Endothelial cell of umbilical vein (primary cell): ENCODE results near the gene SYNGR3. TPM values are rescaled to one million over a fixed set of nuclear protein-coding genes. Genes with fewer than 3 reads are reported as not detected.

ENCODE experiments used
- BruUV-seq: library from RNA; stranded (reverse); fragments of 400-500 nt; replicated peaks from 2 replicates; lab custom pipeline; 2021; lab: Mats Ljungman, UMichigan
- CTCF ChIA-PET: fragments of 300-600, 350-600 bp; sonication (Branson Sonifier 250); formaldehyde crosslinking; loops from one replicate; lab custom pipeline; 2021; ENCODE audit warnings: antibody characterized with exemption, inconsistent platforms; lab: Charles Lee
- POLR2A ChIA-PET: fragments of 300-600, 350-600 bp; sonication (Branson Sonifier 250); formaldehyde crosslinking; loops from one replicate; lab custom pipeline; 2021; ENCODE audit warnings: antibody characterized with exemption, inconsistent platforms; lab: Charles Lee
- DNase-seq: peaks from one replicate; pipeline ENCODE4 v3.0.0-alpha.2; 2011; ENCODE audit warnings: low read depth, low spot score
- FAIRE-seq: peaks from 2 replicates; lab custom pipeline; 2011; peaks lifted over from hg19 to GRCh38; lab: Jason Lieb, UNC
- H2AFZ ChIP-seq: 2 replicates; pipeline ENCODE4 v1.6.0; 2012; ENCODE audit warnings: low read depth, low read length, control low read depth, inconsistent platforms
- H3K27ac ChIP-seq: 2 replicates; pipeline ENCODE4 v1.5.1; 2011; ENCODE audit warnings: low read depth, mild to moderate bottlenecking, control low read depth, low read length, moderate library complexity; ENCODE audit not compliant: insufficient read depth
- H3K27me3 ChIP-seq, 2 experiments: 2 replicates each; pipeline versions ENCODE4 v1.6.0 to v1.6.1; 2011; ENCODE audit warnings: low read length in 2 of 2, mixed read lengths in 1 of 2; ENCODE audit not compliant: control insufficient read depth in 2 of 2, insufficient read depth in 2 of 2
- H3K36me3 ChIP-seq, 2 experiments: 2 replicates in 1 of 2; 3 replicates in 1 of 2; pipeline ENCODE4 v1.5.1; 2011; ENCODE audit warnings: low read length in 2 of 2, mild to moderate bottlenecking in 1 of 2, moderate library complexity in 1 of 2; ENCODE audit not compliant: control insufficient read depth in 2 of 2, insufficient read depth in 2 of 2; ENCODE audit errors: extremely low read depth in 1 of 2
- H3K4me1 ChIP-seq: 3 replicates; pipeline ENCODE4 v1.5.1; 2011; ENCODE audit warnings: mild to moderate bottlenecking, low read length; ENCODE audit not compliant: control insufficient read depth, insufficient read depth; ENCODE audit errors: extremely low read depth
- H3K4me2 ChIP-seq: 2 replicates; pipeline ENCODE4 v1.6.1; 2011; ENCODE audit warnings: low read length, control low read depth, mixed read lengths; ENCODE audit not compliant: insufficient read depth
- H3K4me3 ChIP-seq, 3 experiments: fragments of 200-600 bp in 1 of 3; sonication (generic), shearing (Covaris generic) in 1 of 3; replicated peaks in 1 of 3; 2 replicates each; pipeline ENCODE4 v1.5.1; 2011 to 2016; ENCODE audit warnings: control low read depth in 3 of 3, low read length in 3 of 3, mild to moderate bottlenecking in 2 of 3, inconsistent platforms in 1 of 3, low read depth in 1 of 3, moderate library complexity in 1 of 3; ENCODE audit not compliant: insufficient read depth in 1 of 3
- H3K79me2 ChIP-seq: 2 replicates; pipeline ENCODE4 v1.6.0; 2012; ENCODE audit warnings: low read length, inconsistent platforms; ENCODE audit not compliant: control insufficient read depth, insufficient read depth
- H3K9ac ChIP-seq: replicated peaks from 2 replicates; pipeline ENCODE3; 2011; ENCODE audit warnings: low read length, control low read depth; ENCODE audit not compliant: insufficient read depth; ENCODE audit errors: extremely low read depth
- H3K9me1 ChIP-seq: replicated peaks from 3 replicates; pipeline ENCODE4 v1.6.0; 2011; ENCODE audit warnings: mild to moderate bottlenecking, low read length; ENCODE audit not compliant: control insufficient read depth, insufficient read depth; ENCODE audit errors: extremely low read depth
- H3K9me3 ChIP-seq: replicated peaks from 2 replicates; pipeline ENCODE4 v1.5.1; 2012; ENCODE audit warnings: low read length, inconsistent platforms; ENCODE audit not compliant: control insufficient read depth, insufficient read depth
- H4K20me1 ChIP-seq: replicated peaks from 2 replicates; pipeline ENCODE3; 2011; ENCODE audit warnings: mild to moderate bottlenecking, low read length; ENCODE audit not compliant: control insufficient read depth, insufficient read depth; ENCODE audit errors: extremely low read depth
- CTCF ChIP-seq, 2 donors: IDR thresholded peaks; 1 replicate in 1 of 2; 2 replicates in 1 of 2; pipeline ENCODE4 v1.5.1; 2011; ENCODE audit warnings: low read length in 2 of 2, mild to moderate bottlenecking in 2 of 2, moderate library complexity in 2 of 2, control low read depth in 1 of 2, inconsistent platforms in 1 of 2, low read depth in 1 of 2; ENCODE audit not compliant: insufficient read depth in 1 of 2; ENCODE audit errors: extremely low read depth in 1 of 2
- EZH2 ChIP-seq: IDR thresholded peaks from 2 replicates; pipeline ENCODE4 v1.6.1; 2012; ENCODE audit warnings: borderline replicate concordance, low read depth, mild to moderate bottlenecking, moderate library complexity, low read length, inconsistent platforms; ENCODE audit not compliant: severe bottlenecking
- FOS ChIP-seq: IDR thresholded peaks from 2 replicates; pipeline ENCODE4 v1.6.1; 2011; ENCODE audit warnings: mild to moderate bottlenecking, low read length, moderate library complexity, borderline replicate concordance; ENCODE audit not compliant: insufficient read depth
- GATA2 ChIP-seq: IDR thresholded peaks from 2 replicates; pipeline ENCODE4 v1.7.0; 2011; ENCODE audit warnings: low read depth, mild to moderate bottlenecking, moderate library complexity, mixed read lengths, low read length; ENCODE audit not compliant: insufficient read length, insufficient read depth
- JUN ChIP-seq: IDR thresholded peaks from 2 replicates; pipeline ENCODE4 v1.6.1; 2011; ENCODE audit warnings: borderline replicate concordance, low read depth; ENCODE audit not compliant: insufficient read length, insufficient read depth
- MAX ChIP-seq: IDR thresholded peaks from 2 replicates; pipeline ENCODE4 v1.6.1; 2011; ENCODE audit not compliant: insufficient read depth, insufficient read length
- MYC ChIP-seq: IDR thresholded peaks from one replicate; pipeline ENCODE4 v1.6.1; 2011; ENCODE audit warnings: mild to moderate bottlenecking, low read depth, low read length
- POLR2A ChIP-seq: IDR thresholded peaks from 2 replicates; pipeline ENCODE4 v1.6.1; 2012; ENCODE audit warnings: low read depth, mild to moderate bottlenecking, control low read depth, low read length
- POLR2AphosphoS5 ChIP-seq: IDR thresholded peaks from 2 replicates; pipeline ENCODE4 v1.6.1; 2012; ENCODE audit warnings: low read depth, mild to moderate bottlenecking, control low read depth, low read length, moderate library complexity; ENCODE audit not compliant: insufficient read depth
- dilution Hi-C: fragments of 300-500 bp; cut with MboI; formaldehyde crosslinking; loops from one replicate; pipeline ENCODE4 v1.15.0; 2019; ENCODE audit warnings: low sequenced_read_pairs; ENCODE audit not compliant: extremely low pct_ligation_motif_present
- intact Hi-C: fragments of 100-400 bp; cut with micrococcal nuclease; formaldehyde crosslinking; loops from one replicate; pipeline ENCODE4 v1.10.0; 2022
- polyA plus RNA-seq, 4 experiments: library from polyadenylated mRNA; depleted of rRNA in 3 of 4; stranded (reverse) in 3 of 4; unstranded in 1 of 4; fragments of >200 nt; gene quantifications; 2 replicates each; pipeline versions ENCODE4 v1.2.1 to v1.2.3, GENCODE V29; 2011 to 2012; ENCODE audit warnings: missing spikeins in 1 of 4
- total RNA-seq: library from RNA; stranded (reverse); gene quantifications from 2 replicates; pipeline ENCODE4 v1.2.3, GENCODE V29; 2021

Gene SYNGR3
- total and polyA plus RNA-seq, 2 donors (not counting 3 experiments of a cell fraction or from before 2014, with no cell fraction given) = 0.95 to 1.4 TPM

GRCh38 chr16:2009164-2009711 is 19.5 kb downstream of the SYNGR3 start:
- Histone ChIP-seq H3K4me1 (peaks cover 44% of the 10 kb centered on the region), H3K4me3 (peak overlapping the region; percentile 71 to 76 (median 72)), H2AFZ (peak overlapping the region; percentile 15), H3K27me3 (no peaks in the 10 kb centered on the region), H3K4me2 (peak overlapping the region; percentile 92), H4K20me1 (no peaks in the 10 kb centered on the region), H3K27ac (peak overlapping the region; percentile 82), H3K9me1 (no peaks in the 10 kb centered on the region), H3K36me3 (no peaks in the 10 kb centered on the region), H3K79me2 (peaks cover 55% of the 10 kb centered on the region), H3K9me3 (no peaks in the 10 kb centered on the region), H3K9ac (peak overlapping the region; percentile 89)
- dilution Hi-C loops = no loop called here
- FAIRE-seq = no peak
- TF ChIP-seq MAX = no peak
- no peak for TF ChIP-seq JUN
- no peak for TF ChIP-seq MYC
- TF ChIP-seq FOS = no peak
- TF ChIP-seq CTCF (IDR thresholded peaks at IDR 0.05; ENCODE audit: extremely low read depth in 1 of 2, insufficient read depth in 1 of 2, low read depth in 1 of 2, low read length in 2 of 2) = no peak
- no peak for TF ChIP-seq POLR2A
- no peak for TF ChIP-seq EZH2
- TF ChIP-seq POLR2AphosphoS5 = no peak
- no peak for TF ChIP-seq GATA2
- intact Hi-C loops = loop anchor here (2.0 kb wide), 1 partner anchor 44 kb away; the partner anchor contains the start of gene RPS2
- POLR2A ChIA-PET = interaction anchor here (0.6 kb wide), 1 partner anchor 15 kb away, joined by 4 read pairs; no protein-coding TSS in a partner anchor
- peak; percentile 26 for DNase-seq
- CTCF ChIA-PET = interaction anchor here (1.6 to 2.7 kb wide), 2 partner anchors 13 to 131 kb away, joined by 10 to 28 read pairs; no protein-coding TSS in a partner anchor
- BruUV-seq = no TSS peak
